Bronchial smooth muscle cell (primary cell): Measurements from ENCODE around the gene TOMM70. TPM values are rescaled to one million over a fixed set of nuclear protein-coding genes. Genes with fewer than 3 reads are reported as not detected.

ENCODE experiments used
- total RNA-seq: library from RNA; depleted of rRNA; stranded (reverse); fragments of >200 nt; gene quantifications from 2 replicates; pipeline ENCODE4 v1.2.1, GENCODE V29; 2014

Gene TOMM70
- total RNA-seq: 29.9 and 44.9 TPM in 2 replicates

DNA sequence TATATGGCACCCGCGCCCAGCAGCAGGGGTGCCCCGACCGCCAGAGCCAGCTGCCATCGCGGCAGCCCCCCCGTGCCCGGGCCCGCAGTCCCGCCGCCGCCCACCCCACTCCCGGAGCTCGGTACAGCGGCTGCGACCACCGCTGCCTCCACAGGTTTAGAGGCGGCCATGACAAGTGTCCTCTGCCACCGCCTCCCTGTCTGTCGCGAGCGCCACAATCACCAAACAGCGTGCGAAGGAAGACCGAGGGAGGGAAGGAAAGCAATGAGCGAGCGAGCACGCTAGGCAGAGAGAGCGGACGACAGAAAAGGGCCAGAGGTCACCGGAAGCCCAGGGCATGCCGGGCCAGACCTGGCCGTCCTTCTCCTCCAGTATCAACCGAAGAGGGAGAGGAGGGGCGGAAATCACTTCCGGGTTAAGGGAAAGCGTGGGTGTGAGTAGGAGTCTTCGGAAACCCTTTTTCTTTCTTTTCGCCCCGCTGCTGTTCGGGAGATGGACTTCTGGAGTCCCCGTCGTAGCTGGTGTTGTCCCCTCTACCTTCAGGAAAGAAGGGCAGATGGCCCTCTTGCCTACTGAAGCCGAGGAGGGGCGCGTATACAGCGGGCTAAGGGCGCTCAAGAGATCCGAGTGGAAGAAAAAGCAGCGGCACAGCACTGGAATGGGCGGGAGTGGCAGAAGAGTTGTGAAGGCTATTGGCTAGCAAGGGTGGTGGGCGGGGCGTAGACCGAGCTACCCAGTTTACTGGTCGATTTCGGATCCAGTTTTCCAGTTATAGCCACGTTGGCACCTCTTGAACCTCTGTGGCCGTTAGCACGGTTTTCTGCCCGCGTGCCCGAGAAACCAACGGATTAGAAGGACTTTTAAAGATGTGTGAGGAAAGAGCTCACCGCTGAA is at the start of gene TOMM70, which contains the start of gene LNP1:
TOMM70 (minus strand) TSS at position 310 of the 894 bp plus-strand sequence; CDS start at position 170, 140 bp downstream.
LNP1 (plus strand) TSS at position 760 of the 894 bp plus-strand sequence. CDS start 28,191 bp downstream, outside the sequence.

DNA sequence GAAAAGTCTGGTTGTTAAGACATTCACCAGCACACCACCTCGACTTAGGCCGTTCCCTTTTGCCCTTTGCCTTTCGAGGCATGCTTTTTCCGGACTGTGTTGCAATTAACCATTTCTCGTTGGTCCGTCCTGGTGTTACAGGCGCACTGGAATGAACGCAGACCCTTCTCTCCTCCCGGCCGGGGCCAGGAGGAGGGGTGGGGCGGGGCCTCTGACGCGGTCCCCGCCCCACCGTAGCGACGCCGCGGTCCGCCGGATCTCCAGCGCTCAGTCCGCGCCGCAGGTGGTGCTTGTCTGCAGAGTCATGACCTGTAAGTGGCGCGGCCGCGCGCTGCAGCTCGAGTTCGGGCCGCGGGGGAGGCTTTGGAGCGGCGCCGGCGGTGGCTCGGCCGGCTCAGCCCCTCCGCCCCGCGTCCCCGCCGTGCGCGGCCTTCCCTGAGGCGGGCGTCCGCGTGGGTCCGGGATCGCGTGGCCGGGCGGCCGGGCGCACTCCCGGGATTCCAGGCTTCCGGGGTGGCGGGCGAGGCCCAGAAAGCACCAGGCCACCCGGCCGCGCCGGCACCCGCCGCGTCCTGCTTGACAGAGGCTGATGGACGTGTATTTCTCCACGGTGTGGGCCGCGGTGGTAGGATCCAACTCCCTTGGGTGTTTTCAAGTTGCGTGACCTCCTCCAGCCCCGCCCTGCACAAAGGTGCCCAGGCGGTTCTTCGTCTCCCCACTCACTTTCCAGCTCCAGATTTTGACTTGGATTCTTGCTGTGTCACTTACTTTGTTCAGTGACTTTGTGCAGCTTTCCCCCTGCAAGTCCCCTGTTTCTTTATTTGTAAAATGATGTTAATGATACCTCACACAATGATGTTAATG is 66.2 kb downstream of the TOMM70 start, which contains the start of gene NIT2:
NIT2 (plus strand) TSS at position 270 of the 864 bp plus-strand sequence; CDS start at position 305, 35 bp downstream.

Other genes starting within 250 kb of the TOMM70 start
- gene TBC1D23, start 140.1 kb downstream of the TOMM70 start, total RNA-seq: 50.2 and 62.3 TPM in 2 replicates
- 5.2 and 9.9 TPM in 2 replicates for gene NIT2, start 66.3 kb downstream of the TOMM70 start, total RNA-seq
- 3.9 and 4.6 TPM in 2 replicates for gene LNP1, start 450 bp upstream of the TOMM70 start, total RNA-seq
- gene TMEM45A, start 91.5 kb upstream of the TOMM70 start, total RNA-seq: 13.7 and 25.4 TPM in 2 replicates
- gene ADGRG7, start 208.5 kb upstream of the TOMM70 start, total RNA-seq: not detected in 2 replicates